NCI-H2227 treated with DMSO at 0.1 percent for 48 hours (cell line): ENCODE measurements around the gene HK2.
"Not testable (repeated sequence)": the region's sequence is repeated elsewhere in the genome, so short reads cannot be mapped to it uniquely, and the experiment has no call there.

Source experiments
- DNase-seq: peaks from one replicate; lab custom pipeline; 2025; lab: John Stamatoyannopoulos, UW

The HK2 gene

GRCh38 chr2:74834792-74835755 lies 1.1 kb downstream of the HK2 start:
- DNase-seq = peak; percentile 35

GRCh38 chr2:74835831-74836674 lies 2.1 kb downstream of the HK2 start:
- peak; percentile 42 for DNase-seq

- no peak for DNase-seq
Observed at GRCh38 chr2:74836675-74837401, 2.9 kb downstream of the HK2 start.

GRCh38 chr2:74841641-74842040 lies 7.7 kb downstream of the HK2 start:
- no peak for DNase-seq

GRCh38 chr2:74843433-74843832 lies 9.5 kb downstream of the HK2 start:
- DNase-seq = no peak

- no peak for DNase-seq
Observed at GRCh38 chr2:74843899-74844298, 10.0 kb downstream of the HK2 start.

GRCh38 chr2:74844752-74845151 lies 10.8 kb downstream of the HK2 start:
- DNase-seq = no peak

GRCh38 chr2:74845217-74845751 lies 11.4 kb downstream of the HK2 start:
- DNase-seq = no peak

- no peak for DNase-seq
Observed at GRCh38 chr2:74845991-74846390, 12.1 kb downstream of the HK2 start.

GRCh38 chr2:74846481-74846880 lies 12.6 kb downstream of the HK2 start:
- DNase-seq = no peak

GRCh38 chr2:74847070-74847858 lies 13.3 kb downstream of the HK2 start:
- DNase-seq = no peak

GRCh38 chr2:74849228-74849892 lies 15.4 kb downstream of the HK2 start:
- DNase-seq = no peak

- no peak for DNase-seq
Observed at GRCh38 chr2:74850496-74851190, 16.7 kb downstream of the HK2 start.

GRCh38 chr2:74851191-74851566 lies 17.3 kb downstream of the HK2 start:
- DNase-seq = no peak

GRCh38 chr2:74853360-74853759 lies 19.4 kb downstream of the HK2 start:
- DNase-seq = not testable (repeated sequence)

GRCh38 chr2:74854401-74854800 lies 20.5 kb downstream of the HK2 start:
- no peak for DNase-seq

GRCh38 chr2:74855114-74855707 lies 21.3 kb downstream of the HK2 start:
- not testable (repeated sequence) for DNase-seq

GRCh38 chr2:74856004-74856578 lies 22.2 kb downstream of the HK2 start:
- no peak for DNase-seq

GRCh38 chr2:74856599-74856998 lies 22.7 kb downstream of the HK2 start:
- no peak for DNase-seq
